ENCODE measurements around the gene SAP130. TPM values are rescaled to one million over a fixed set of nuclear protein-coding genes. Genes with fewer than 3 reads are reported as not detected.

Gene SAP130
- total RNA-seq, 1 donor from 2014 or later, result 14.2 TPM

- H3K4me1 ChIP-seq, result no peaks in the 10 kb centered on the region
- DNase-seq, result no peak
- H3K9me3 ChIP-seq (replicated peaks), result no peaks in the 10 kb centered on the region
- no peak overlapping the region for H3K27ac ChIP-seq (replicated peaks)
- peaks cover 3% of the 10 kb centered on the region for H3K27me3 ChIP-seq (ENCODE audit: low read depth)
- H3K4me3 ChIP-seq, result no peak overlapping the region
- H3K36me3 ChIP-seq, result no peaks in the 10 kb centered on the region
- intact Hi-C loops (cut with micrococcal nuclease), result no loop called here
- TF ChIP-seq CTCF (IDR thresholded peaks at IDR 0.05; ENCODE audit: borderline replicate concordance), result no peak
These were observed 34.7 kb upstream of the SAP130 start for GRCh38 chr2:128062571-128062970.

GRCh38 chr2:128058114-128058513, 30.3 kb upstream of the SAP130 start:
- H3K27ac ChIP-seq (replicated peaks), result no peak overlapping the region
- H3K4me1 ChIP-seq, result no peaks in the 10 kb centered on the region
- no peaks in the 10 kb centered on the region for H3K36me3 ChIP-seq
- peaks cover 22% of the 10 kb centered on the region for H3K27me3 ChIP-seq (ENCODE audit: low read depth)
- no peak for TF ChIP-seq CTCF (IDR thresholded peaks at IDR 0.05; ENCODE audit: borderline replicate concordance)
- no peak for DNase-seq
- H3K9me3 ChIP-seq (replicated peaks), result no peaks in the 10 kb centered on the region
- H3K4me3 ChIP-seq, result no peak overlapping the region
- intact Hi-C loops (cut with micrococcal nuclease), result no loop called here

GRCh38 chr2:128057334-128057733, 29.5 kb upstream of the SAP130 start:
- H3K27ac ChIP-seq (replicated peaks), result no peak overlapping the region
- peaks cover 23% of the 10 kb centered on the region for H3K27me3 ChIP-seq (ENCODE audit: low read depth)
- no peaks in the 10 kb centered on the region for H3K9me3 ChIP-seq (replicated peaks)
- no peak overlapping the region for H3K4me3 ChIP-seq
- intact Hi-C loops (cut with micrococcal nuclease), result no loop called here
- DNase-seq, result no peak
- TF ChIP-seq CTCF (IDR thresholded peaks at IDR 0.05; ENCODE audit: borderline replicate concordance), result no peak
- H3K36me3 ChIP-seq, result no peaks in the 10 kb centered on the region
- H3K4me1 ChIP-seq, result no peaks in the 10 kb centered on the region

GRCh38 chr2:128054104-128054885, 26.4 kb upstream of the SAP130 start:
- Histone ChIP-seq H3K4me3 (no peak overlapping the region), H3K4me1 (no peaks in the 10 kb centered on the region), H3K36me3 (no peaks in the 10 kb centered on the region), H3K27ac (replicated peaks) (no peak overlapping the region), H3K9me3 (replicated peaks) (peaks cover 9% of the 10 kb centered on the region), H3K27me3 (ENCODE audit: low read depth) (peaks cover 20% of the 10 kb centered on the region)
- no peak for TF ChIP-seq CTCF (IDR thresholded peaks at IDR 0.05; ENCODE audit: borderline replicate concordance)
- no peak for DNase-seq
- intact Hi-C loops (cut with micrococcal nuclease), result no loop called here

GRCh38 chr2:128053331-128053730, 25.5 kb upstream of the SAP130 start:
- H3K4me3 ChIP-seq, result no peak overlapping the region
- H3K9me3 ChIP-seq (replicated peaks), result peaks cover 19% of the 10 kb centered on the region
- no peak for DNase-seq
- peaks cover 20% of the 10 kb centered on the region for H3K27me3 ChIP-seq (ENCODE audit: low read depth)
- intact Hi-C loops (cut with micrococcal nuclease), result no loop called here
- H3K4me1 ChIP-seq, result no peaks in the 10 kb centered on the region
- no peak for TF ChIP-seq CTCF (IDR thresholded peaks at IDR 0.05; ENCODE audit: borderline replicate concordance)
- no peak overlapping the region for H3K27ac ChIP-seq (replicated peaks)
- H3K36me3 ChIP-seq, result no peaks in the 10 kb centered on the region
